Measurements from ENCODE around the gene HOXA3. TPM values are rescaled to one million over a fixed set of nuclear protein-coding genes. Genes with fewer than 3 reads are reported as not detected.

Gene HOXA3
- total and polyA plus RNA-seq, 7 donors: 0.65 to 5.6 (median 3.3) TPM

DNA sequence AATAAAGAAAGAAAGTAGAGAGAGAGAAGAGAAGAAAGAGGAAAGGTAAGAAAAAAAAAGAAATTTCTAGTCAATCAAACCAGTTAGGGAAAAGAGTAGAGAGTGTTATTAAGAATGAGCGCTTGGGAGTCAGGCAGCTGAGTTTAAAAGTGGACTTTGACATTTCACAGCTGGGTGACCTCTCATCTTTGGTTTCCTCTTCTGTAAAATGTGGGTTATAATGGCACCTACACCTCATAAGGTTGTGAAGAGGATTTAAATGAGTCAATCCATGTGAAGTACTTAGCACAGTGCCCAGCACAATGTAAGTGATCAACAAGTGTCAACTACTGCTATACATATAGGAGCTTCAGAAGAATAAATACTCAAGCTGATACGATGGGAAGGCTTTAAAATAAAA lies 68.7 kb downstream of the HOXA3 start:
- Histone ChIP-seq H3K27ac (no peak overlapping the region), H3K9me3 (no peaks in the 10 kb centered on the region), H3K4me1 (no peaks in the 10 kb centered on the region), H3K27me3 (ENCODE audit: insufficient read depth in 3 of 3, low read length in 2 of 3) (peaks cover 0 to 19% (median 6%) of the 10 kb centered on the region in 3 donors), H3K36me3 (ENCODE audit: insufficient read depth in 1 of 2, low read depth in 1 of 2) (no peaks in the 10 kb centered on the region), H3K4me3 (no peak overlapping the region)
- TF ChIP-seq, protein P1, sequence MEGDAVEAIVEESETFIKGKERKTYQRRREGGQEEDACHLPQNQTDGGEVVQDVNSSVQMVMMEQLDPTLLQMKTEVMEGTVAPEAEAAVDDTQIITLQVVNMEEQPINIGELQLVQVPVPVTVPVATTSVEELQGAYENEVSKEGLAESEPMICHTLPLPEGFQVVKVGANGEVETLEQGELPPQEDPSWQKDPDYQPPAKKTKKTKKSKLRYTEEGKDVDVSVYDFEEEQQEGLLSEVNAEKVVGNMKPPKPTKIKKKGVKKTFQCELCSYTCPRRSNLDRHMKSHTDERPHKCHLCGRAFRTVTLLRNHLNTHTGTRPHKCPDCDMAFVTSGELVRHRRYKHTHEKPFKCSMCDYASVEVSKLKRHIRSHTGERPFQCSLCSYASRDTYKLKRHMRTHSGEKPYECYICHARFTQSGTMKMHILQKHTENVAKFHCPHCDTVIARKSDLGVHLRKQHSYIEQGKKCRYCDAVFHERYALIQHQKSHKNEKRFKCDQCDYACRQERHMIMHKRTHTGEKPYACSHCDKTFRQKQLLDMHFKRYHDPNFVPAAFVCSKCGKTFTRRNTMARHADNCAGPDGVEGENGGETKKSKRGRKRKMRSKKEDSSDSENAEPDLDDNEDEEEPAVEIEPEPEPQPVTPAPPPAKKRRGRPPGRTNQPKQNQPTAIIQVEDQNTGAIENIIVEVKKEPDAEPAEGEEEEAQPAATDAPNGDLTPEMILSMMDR (IDR thresholded peaks at IDR 0.05): no peak
- DNase-seq (no peak), ATAC-seq (no peak)
- 89 to 92% (median 92%) methylated on average over 2 of the region's 2 CpGs for WGBS, 3 donors
- intact Hi-C loops (cut with DNase I): no loop called here

DNA sequence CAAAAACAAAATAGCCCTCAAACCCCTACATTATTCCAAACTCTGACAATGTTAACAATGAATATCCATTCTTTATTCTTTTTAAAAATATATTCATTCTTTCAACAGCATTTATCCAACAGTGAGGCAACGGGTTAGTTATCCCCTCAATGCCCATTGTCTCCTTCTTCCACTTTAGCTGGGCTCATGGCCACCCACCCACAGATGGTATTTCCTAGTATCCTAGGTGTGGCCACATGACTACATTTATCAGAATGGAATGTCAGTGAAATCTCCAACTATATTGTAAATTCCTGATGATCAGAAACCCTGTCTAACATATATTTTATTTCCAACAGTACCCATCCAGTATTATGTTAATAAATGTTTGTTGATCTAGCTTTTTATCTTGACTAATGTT lies 70.2 kb downstream of the HOXA3 start:
- DNase-seq (no peak), ATAC-seq (no peak)
- no peak overlapping the region for H3K4me3 ChIP-seq
- H3K27ac ChIP-seq: no peak overlapping the region
- TF ChIP-seq, protein P1 (IDR thresholded peaks at IDR 0.05): no peak
- no peaks in the 10 kb centered on the region for H3K4me1 ChIP-seq
- WGBS, 3 donors: 71 to 92% (median 86%) methylated on average over 1 of the region's 1 CpG
- H3K9me3 ChIP-seq: no peaks in the 10 kb centered on the region
- intact Hi-C loops (cut with DNase I): no loop called here
- no peaks in the 10 kb centered on the region for H3K36me3 ChIP-seq (ENCODE audit: insufficient read depth in 1 of 2, low read depth in 1 of 2)
- peaks cover 0 to 4% (median 0%) of the 10 kb centered on the region in 3 donors for H3K27me3 ChIP-seq (ENCODE audit: insufficient read depth in 3 of 3, low read length in 2 of 3)

DNA sequence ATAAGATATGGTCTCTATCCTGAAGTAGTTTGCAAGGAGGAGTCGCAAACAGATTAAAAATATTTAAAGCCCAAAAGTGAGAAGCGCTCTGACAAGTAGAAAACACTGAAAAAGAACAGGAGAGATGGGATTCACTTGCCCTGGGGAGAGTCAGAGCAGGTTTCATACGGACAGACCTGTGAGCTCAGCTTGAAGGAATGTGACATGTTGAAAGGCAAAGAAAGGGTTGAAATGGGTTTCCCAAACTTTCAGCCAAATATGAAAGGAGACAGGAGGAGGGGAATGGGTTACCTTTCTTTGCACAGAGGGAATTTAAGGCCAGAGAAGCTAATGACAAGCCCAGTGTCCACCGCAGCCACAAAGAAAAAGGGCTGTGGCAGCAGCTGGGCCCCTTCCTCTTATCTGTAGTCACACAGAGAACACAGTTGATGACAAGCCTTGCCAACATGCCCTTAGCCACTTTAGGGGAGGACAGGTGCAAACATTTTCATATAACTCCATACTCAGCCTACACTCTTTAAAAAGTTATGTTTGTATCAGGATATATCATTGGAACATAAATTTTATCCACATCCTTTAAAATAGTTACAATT lies 71.4 kb downstream of the HOXA3 start:
- Histone ChIP-seq H3K36me3 (ENCODE audit: insufficient read depth in 1 of 2, low read depth in 1 of 2) (no peaks in the 10 kb centered on the region), H3K4me1 (no peaks in the 10 kb centered on the region), H3K9me3 (no peaks in the 10 kb centered on the region), H3K27ac (no peak overlapping the region), H3K4me3 (no peak overlapping the region), H3K27me3 (ENCODE audit: insufficient read depth in 3 of 3, low read length in 2 of 3) (no peaks in the 10 kb centered on the region)
- TF ChIP-seq, protein P1 (IDR thresholded peaks at IDR 0.05): no peak
- 81 to 84% (median 82%) methylated on average over 4 of the region's 4 CpGs for WGBS, 3 donors
- DNase-seq: no peak
- no peak for ATAC-seq
- intact Hi-C loops (cut with DNase I): no loop called here

DNA sequence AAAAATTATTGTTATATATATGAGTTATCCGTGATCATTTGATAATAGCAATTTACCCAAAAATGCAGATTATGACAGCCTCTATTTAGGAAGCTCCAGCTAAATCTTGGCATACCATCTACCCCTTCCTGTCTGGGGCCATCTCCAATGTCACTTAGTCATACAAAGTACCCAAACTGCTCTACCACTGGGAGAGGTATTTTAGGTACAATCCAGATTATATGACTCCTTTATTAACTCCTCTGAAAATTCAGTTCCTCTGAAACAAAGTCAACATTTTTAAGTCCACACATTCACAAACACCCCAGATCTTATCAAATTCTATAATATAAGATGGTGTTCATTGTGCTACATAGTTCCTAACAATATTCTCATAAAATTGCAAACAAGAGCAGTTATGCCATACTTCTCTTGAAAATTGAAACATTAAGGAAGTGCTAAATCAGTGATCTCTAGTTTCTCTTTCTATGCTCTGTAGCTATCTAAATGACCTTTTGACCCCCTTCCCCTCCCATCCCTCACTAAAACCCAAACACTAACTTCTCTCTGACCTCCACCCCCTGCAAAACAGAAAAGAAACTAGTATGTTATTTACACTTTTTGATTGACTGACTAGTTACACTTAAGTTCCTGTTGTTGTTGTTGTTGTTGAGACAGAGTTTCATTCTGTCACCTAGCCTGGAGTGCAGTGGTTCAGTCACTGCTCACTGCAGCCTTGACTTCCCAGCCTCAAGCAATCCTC lies 73.0 kb downstream of the HOXA3 start:
- Histone ChIP-seq H3K4me3 (no peak overlapping the region), H3K27me3 (ENCODE audit: insufficient read depth in 3 of 3, low read length in 2 of 3) (no peaks in the 10 kb centered on the region), H3K9me3 (no peaks in the 10 kb centered on the region), H3K27ac (no peak overlapping the region), H3K4me1 (no peaks in the 10 kb centered on the region), H3K36me3 (ENCODE audit: insufficient read depth in 1 of 2, low read depth in 1 of 2) (no peaks in the 10 kb centered on the region)
- 93 to 100% (median 94%) methylated on average over 1 of the region's 1 CpG for WGBS, 3 donors
- intact Hi-C loops (cut with DNase I): no loop called here
- DNase-seq: no peak
- TF ChIP-seq, protein P1 (IDR thresholded peaks at IDR 0.05): no peak
- no peak for ATAC-seq

Data from psoas muscle (tissue), 8 donors.